H1 (cell line): ENCODE results near the gene THOC6. TPM values are rescaled to one million over a fixed set of nuclear protein-coding genes. Genes with fewer than 3 reads are reported as not detected.

ENCODE experiments used
- CTCF ChIA-PET: fragments of 300-600 bp; sonication (Branson Sonifier 250); formaldehyde crosslinking; loops from one replicate; lab custom pipeline; 2021; ENCODE audit not compliant: partially characterized antibody; lab: Charles Lee
- POLR2A ChIA-PET: fragments of 300-600 bp; sonication (Branson Sonifier 250); formaldehyde crosslinking; loops from one replicate; lab custom pipeline; 2021; ENCODE audit warnings: inconsistent platforms; ENCODE audit not compliant: partially characterized antibody; lab: Charles Lee
- DNase-seq, 2 experiments: peaks; one replicate each; pipeline versions ENCODE4 v3.0.0 to v3.0.0-alpha.2; 2010 to 2022; ENCODE audit warnings: low spot score in 2 of 2, low read depth in 1 of 2, mixed read lengths in 1 of 2
- FAIRE-seq: peaks from 2 replicates; lab custom pipeline; 2011; peaks lifted over from hg19 to GRCh38; lab: Jason Lieb, UNC
- H2AFZ ChIP-seq: 2 replicates; pipeline ENCODE4 v1.8.1; 2012; ENCODE audit warnings: low read length, inconsistent platforms
- H2AK5ac ChIP-seq: 2 replicates; pipeline ENCODE4 v1.6.1; 2013; ENCODE audit warnings: low read depth, low read length
- H2BK120ac ChIP-seq: replicated peaks from 2 replicates; pipeline ENCODE3; 2013; ENCODE audit warnings: low read depth, low read length, inconsistent platforms
- H2BK12ac ChIP-seq: 2 replicates; pipeline ENCODE4 v1.6.1; 2013; ENCODE audit warnings: low read depth, low read length
- H2BK15ac ChIP-seq: 2 replicates; pipeline ENCODE4 v1.6.1; 2013; ENCODE audit warnings: low read length
- H2BK20ac ChIP-seq: 2 replicates; pipeline ENCODE4 v1.6.1; 2013; ENCODE audit warnings: low read length
- H2BK5ac ChIP-seq: 2 replicates; pipeline ENCODE4 v1.6.1; 2013; ENCODE audit warnings: low read depth, low read length
- H3K14ac ChIP-seq: 2 replicates; pipeline ENCODE4 v1.6.1; 2013; ENCODE audit warnings: inconsistent platforms; ENCODE audit not compliant: insufficient read length
- H3K18ac ChIP-seq: 2 replicates; pipeline ENCODE4 v1.6.1; 2013; ENCODE audit warnings: low read length; ENCODE audit errors: extremely low read depth
- H3K23ac ChIP-seq: 2 replicates; pipeline ENCODE4 v1.6.1; 2013; ENCODE audit warnings: inconsistent platforms; ENCODE audit not compliant: insufficient read length
- H3K23me2 ChIP-seq: 2 replicates; pipeline ENCODE4 v1.6.1; 2013; ENCODE audit warnings: low read depth, low read length
- H3K27ac ChIP-seq: 2 replicates; pipeline ENCODE4 v1.6.1; 2011; ENCODE audit warnings: low read depth, low read length, inconsistent platforms
- H3K27me3 ChIP-seq, 4 experiments: replicated peaks in 1 of 4; 1 replicate in 1 of 4; 2 replicates in 3 of 4; pipeline versions ENCODE4 v1.6.1 to v1.8.1; 2011 to 2013; ENCODE audit warnings: low read length in 3 of 4, mild to moderate bottlenecking in 3 of 4, inconsistent platforms in 2 of 4, mixed read lengths in 2 of 4, moderate library complexity in 1 of 4; ENCODE audit not compliant: control insufficient read depth in 3 of 4, insufficient read depth in 3 of 4; ENCODE audit errors: extremely low read depth in 1 of 4
- H3K36me3 ChIP-seq, 4 experiments: 2 replicates each; pipeline versions ENCODE4 v1.6.1 to v1.8.1; 2011 to 2013; ENCODE audit warnings: mild to moderate bottlenecking in 4 of 4, low read length in 3 of 4, moderate library complexity in 2 of 4, control low read depth in 1 of 4, inconsistent platforms in 1 of 4; ENCODE audit not compliant: insufficient read depth in 4 of 4, control insufficient read depth in 2 of 4
- H3K4ac ChIP-seq: replicated peaks from 2 replicates; pipeline ENCODE3; 2013; ENCODE audit warnings: low read length, low read depth, mixed read lengths, inconsistent platforms; ENCODE audit not compliant: insufficient read length
- H3K4me1 ChIP-seq, 4 experiments: replicated peaks in 1 of 4; 1 replicate in 1 of 4; 2 replicates in 3 of 4; pipeline versions ENCODE4 v1.6.1 to v1.8.1; 2011 to 2013; ENCODE audit warnings: low read length in 3 of 4, inconsistent platforms in 2 of 4, mixed read lengths in 1 of 4; ENCODE audit not compliant: insufficient read depth in 4 of 4, control insufficient read depth in 3 of 4
- H3K4me2 ChIP-seq, 2 experiments: 2 replicates each; pipeline versions ENCODE4 v1.6.1 to v1.8.1; 2011 to 2013; ENCODE audit warnings: low read depth in 2 of 2, low read length in 2 of 2, control low read depth in 1 of 2, inconsistent platforms in 1 of 2, mild to moderate bottlenecking in 1 of 2; ENCODE audit not compliant: insufficient read depth in 1 of 2
- H3K4me3 ChIP-seq, 4 experiments: fragments of 200-600, 300-600 bp in 1 of 4; sonication (generic), shearing (Covaris generic), sonication (Bioruptor Twin) in 1 of 4; 2 replicates each; pipeline versions ENCODE4 v1.5.1 to v1.8.1; 2011 to 2016; ENCODE audit warnings: low read length in 4 of 4, low read depth in 3 of 4, control low read depth in 2 of 4, inconsistent platforms in 2 of 4, mild to moderate bottlenecking in 2 of 4, mixed read lengths in 1 of 4, moderate library complexity in 1 of 4; ENCODE audit not compliant: insufficient read depth in 2 of 4; ENCODE audit errors: extremely low read depth in 1 of 4
- H3K56ac ChIP-seq: replicated peaks from 2 replicates; pipeline ENCODE3; 2013; ENCODE audit warnings: low read depth, mild to moderate bottlenecking, mixed read lengths, low read length, inconsistent platforms; ENCODE audit not compliant: insufficient read length
- H3K79me1 ChIP-seq: 2 replicates; pipeline ENCODE4 v1.6.1; 2013; ENCODE audit warnings: low read depth, low read length, control low read depth
- H3K79me2 ChIP-seq, 2 experiments: 2 replicates each; pipeline versions ENCODE4 v1.6.1 to v1.8.1; 2012 to 2013; ENCODE audit warnings: low read length in 2 of 2, mild to moderate bottlenecking in 2 of 2, inconsistent platforms in 1 of 2; ENCODE audit not compliant: insufficient read depth in 2 of 2, control insufficient read depth in 1 of 2
- H3K9ac ChIP-seq, 4 experiments: replicated peaks in 1 of 4; 1 replicate in 1 of 4; 2 replicates in 3 of 4; pipeline versions ENCODE4 v1.6.1 to v1.8.1; 2011 to 2013; ENCODE audit warnings: low read depth in 3 of 4, low read length in 3 of 4, control low read depth in 2 of 4, mild to moderate bottlenecking in 2 of 4, moderate library complexity in 2 of 4, inconsistent platforms in 1 of 4; ENCODE audit errors: extremely low read depth in 1 of 4
- H3K9me3 ChIP-seq, 2 experiments: 2 replicates each; pipeline versions ENCODE4 v1.6.1 to v1.8.1; 2012 to 2013; ENCODE audit warnings: mild to moderate bottlenecking in 2 of 2, moderate library complexity in 2 of 2, control low read depth in 1 of 2, inconsistent platforms in 1 of 2, low read depth in 1 of 2, low read length in 1 of 2, mixed read lengths in 1 of 2; ENCODE audit not compliant: insufficient read depth in 2 of 2
- H4K20me1 ChIP-seq, 2 experiments: replicated peaks in 1 of 2; 2 replicates each; pipeline versions ENCODE3 to v1.8.1; 2011 to 2013; ENCODE audit warnings: inconsistent platforms in 2 of 2, low read length in 2 of 2, mild to moderate bottlenecking in 1 of 2; ENCODE audit not compliant: insufficient read depth in 2 of 2, control insufficient read depth in 1 of 2
- H4K5ac ChIP-seq: 2 replicates; pipeline ENCODE4 v1.6.1; 2013; ENCODE audit warnings: low read length, low read depth, mixed read lengths, inconsistent platforms; ENCODE audit not compliant: insufficient read length
- H4K8ac ChIP-seq: 2 replicates; pipeline ENCODE4 v1.8.0; 2013; ENCODE audit warnings: mild to moderate bottlenecking, moderate library complexity, low read length, inconsistent platforms; ENCODE audit not compliant: insufficient read depth; ENCODE audit errors: extremely low read depth
- H4K91ac ChIP-seq: replicated peaks from 2 replicates; pipeline ENCODE3; 2013; ENCODE audit warnings: low read length, mixed read lengths, inconsistent platforms; ENCODE audit not compliant: insufficient read length
- CHD2 ChIP-seq: IDR thresholded peaks from 2 replicates; pipeline ENCODE4 v1.6.1; 2012; ENCODE audit warnings: low read length, improper control_type of control experiment
- GABPA ChIP-seq: IDR thresholded peaks from 2 replicates; pipeline ENCODE4 v1.6.1; 2011; ENCODE audit warnings: mild to moderate bottlenecking, low read length, moderate library complexity, borderline replicate concordance; ENCODE audit not compliant: insufficient read depth
- HDAC2 ChIP-seq, 2 experiments: fragments of 300-600 bp in 1 of 2; sonication (generic) in 1 of 2; IDR thresholded peaks; 2 replicates each; pipeline ENCODE4 v1.6.1; 2011 to 2012; ENCODE audit warnings: low read depth in 2 of 2, low read length in 2 of 2, mild to moderate bottlenecking in 2 of 2, moderate library complexity in 2 of 2, borderline replicate concordance in 1 of 2, inconsistent platforms in 1 of 2
- JUN ChIP-seq: IDR thresholded peaks from 2 replicates; pipeline ENCODE4 v1.6.1; 2011; ENCODE audit warnings: low read depth, mild to moderate bottlenecking, improper control_type of control experiment, low read length
- KDM1A ChIP-seq: fragments of 200-600, 300-600 bp; sonication (generic); IDR thresholded peaks from 2 replicates; pipeline ENCODE4 v1.7.1; 2016; ENCODE audit warnings: mild to moderate bottlenecking, low read length, borderline replicate concordance
- POLR2A ChIP-seq, 2 experiments: IDR thresholded peaks; 1 replicate in 1 of 2; 2 replicates in 1 of 2; pipeline ENCODE4 v1.6.1; 2011; ENCODE audit warnings: low read depth in 2 of 2, low read length in 2 of 2, mild to moderate bottlenecking in 2 of 2; ENCODE audit errors: control extremely low read depth in 1 of 2
- POU5F1 ChIP-seq: IDR thresholded peaks from 2 replicates; pipeline ENCODE4 v1.6.1; 2011; ENCODE audit warnings: low read depth, mild to moderate bottlenecking, low read length, moderate library complexity
- SP2 ChIP-seq: IDR thresholded peaks from 2 replicates; pipeline ENCODE4 v1.6.1; 2012; ENCODE audit warnings: mild to moderate bottlenecking, low read length, inconsistent platforms
- WGBS, 2 experiments: shearing (Covaris generic) in 1 of 2; methylation state at CpG; one replicate each; pipeline versions ENCODE4 v1.1.6 to v1.1.7; 2013 to 2015; ENCODE audit warnings: low lambda C conversion rate in 2 of 2, mixed read lengths in 2 of 2, inconsistent platforms in 1 of 2, low coverage in 1 of 2, missing lambda C conversion rate in 1 of 2; ENCODE audit not compliant: insufficient replicate concordance in 2 of 2, insufficient coverage in 1 of 2, insufficient read length in 1 of 2; ENCODE audit errors: extremely low coverage in 1 of 2, missing lambda C conversion rate in 1 of 2; 5-methylcytosine and 5-hydroxymethylcytosine counted together
- polyA plus RNA-seq, 7 experiments: library from polyadenylated mRNA; depleted of rRNA in 3 of 7; stranded (reverse) in 5 of 7; unstranded in 2 of 7; fragments of >200 nt in 5 of 7; fragments of 200-250 nt in 2 of 7; gene quantifications; 1 replicate in 5 of 7; 2 replicates in 1 of 7; 4 replicates in 1 of 7; pipeline versions ENCODE4 v1.2.1 to v1.2.3, GENCODE V29; 2011 to 2013; ENCODE audit warnings: missing spikeins in 2 of 7, mixed read lengths in 2 of 7
- total RNA-seq: library from RNA; stranded (reverse); fragmentation: NEBNext Ultra II Directional; extraction: Animal tissue kit (Norgen Biotek cat#: 25700); gene quantifications from 2 replicates; pipeline ENCODE4 v1.2.1, GENCODE V29; 2021
- TF ChIP-seq, protein P1 (sequence below): IDR thresholded peaks from 2 replicates; pipeline ENCODE4 v1.6.1; 2012; ENCODE audit warnings: inconsistent platforms
- TF ChIP-seq, protein P2 (sequence below): IDR thresholded peaks from 2 replicates; pipeline ENCODE4 v1.6.1; 2012; ENCODE audit warnings: inconsistent platforms

THOC6 gene
- total and polyA plus RNA-seq, 2 of the 8 experiments (the other 6 are each of a cell fraction or from before 2014, with no cell fraction given) = 78.5 to 111 TPM

- Histone ChIP-seq H3K27me3 (no peaks in the 10 kb centered on the region), H2AFZ (no peak overlapping the region), H3K23ac (no peak overlapping the region), H4K20me1 (peaks cover 0 to 2% of the 10 kb centered on the region in 2 experiments), H3K56ac (no peak overlapping the region), H4K5ac (no peak overlapping the region), H3K23me2 (peaks cover 12% of the 10 kb centered on the region), H3K4ac (no peak overlapping the region), H3K4me3 (peak overlapping the region in 1 of 4 experiments; percentile 58; a peak in 1 of 8 replicates), H3K79me1 (no peaks in the 10 kb centered on the region; the same call in 1 of the 2 replicates), H2BK15ac (no peak overlapping the region), H2BK20ac (no peak overlapping the region), H2AK5ac (no peak overlapping the region), H3K18ac (no peak overlapping the region), H4K8ac (no peak overlapping the region), H3K9me3 (no peaks in the 10 kb centered on the region), H3K14ac (no peak overlapping the region), H3K36me3 (peaks cover 0 to 3% (median 0%) of the 10 kb centered on the region in 4 experiments; a peak in 1 of 8 replicates), H3K4me2 (no peak overlapping the region; a peak in 1 of 4 replicates), H2BK5ac (no peak overlapping the region), H3K9ac (peak overlapping the region in 1 of 4 experiments; percentile 41; a peak in 1 of 7 replicates), H2BK120ac (no peak overlapping the region), H4K91ac (no peak overlapping the region), H3K79me2 (peaks cover 0 to 6% of the 10 kb centered on the region in 2 experiments; a peak in 1 of 4 replicates), H2BK12ac (no peak overlapping the region), H3K27ac (no peak overlapping the region), H3K4me1 (peaks cover 11 to 33% (median 27%) of the 10 kb centered on the region in 4 experiments)
- DNase-seq (peak; percentile 95 to 98), FAIRE-seq (peak; percentile 60)
- ChIA-PET POLR2A (interaction anchor here (0.6 to 35.7 kb wide), 11 partner anchors 11 to 134 kb away, joined by 3 to 1808 read pairs (median 4); partner anchors contain the start of genes BICDL2, CLDN6, CLDN9 and HCFC1R1), CTCF (interaction anchor here (0.6 to 17.3 kb wide), 14 partner anchors 9 to 102 kb away, joined by 3 to 639 read pairs (median 4); partner anchors contain the start of genes BICDL2, CLDN6, CLDN9 and HCFC1R1)
- WGBS, 2 experiments = 11% methylated on average over 50 of the region's 58 CpGs; no CpG with 5 or more reads in 1 of the 2 experiments
- TF ChIP-seq SP2 (peak; percentile 62), GABPA (peak; percentile 49; the same call in 1 of the 2 replicates), POLR2A (IDR thresholded peaks at IDR 0.05; ENCODE audit: control extremely low read depth in 1 of 2, low read depth in 2 of 2, low read length in 2 of 2) (0 out of 3 replicates have a peak, but pooled peaks of 1 of the 2 experiments have one; percentile 32), CHD2 (peak; percentile 87), KDM1A (peak; percentile 60; the same call in 1 of the 2 replicates), JUN (no peak), POU5F1 (no peak), HDAC2 (IDR thresholded peaks at IDR 0.05; ENCODE audit: borderline replicate concordance in 1 of 2, low read depth in 2 of 2, low read length in 2 of 2) (peak in 1 of 2 experiments; percentile 27; a peak in 1 of 4 replicates)
- TF ChIP-seq, protein P1, sequence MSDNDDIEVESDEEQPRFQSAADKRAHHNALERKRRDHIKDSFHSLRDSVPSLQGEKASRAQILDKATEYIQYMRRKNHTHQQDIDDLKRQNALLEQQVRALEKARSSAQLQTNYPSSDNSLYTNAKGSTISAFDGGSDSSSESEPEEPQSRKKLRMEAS = peak; percentile 83
- TF ChIP-seq, protein P2, sequence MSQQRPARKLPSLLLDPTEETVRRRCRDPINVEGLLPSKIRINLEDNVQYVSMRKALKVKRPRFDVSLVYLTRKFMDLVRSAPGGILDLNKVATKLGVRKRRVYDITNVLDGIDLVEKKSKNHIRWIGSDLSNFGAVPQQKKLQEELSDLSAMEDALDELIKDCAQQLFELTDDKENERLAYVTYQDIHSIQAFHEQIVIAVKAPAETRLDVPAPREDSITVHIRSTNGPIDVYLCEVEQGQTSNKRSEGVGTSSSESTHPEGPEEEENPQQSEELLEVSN = peak; percentile 68
These were observed 20.1 kb upstream of the THOC6 start for GRCh38 chr16:3003582-3004270.
